ENCODE measurements around the gene GCM1. TPM values are rescaled to one million over a fixed set of nuclear protein-coding genes. Genes with fewer than 3 reads are reported as not detected.

GCM1 gene
- total RNA-seq, 4 donors from 2014 or later = not detected

GRCh38 chr6:53130569-53131290 lies 17.9 kb downstream of the GCM1 start:
- H3K27me3 ChIP-seq = no peaks in the 10 kb centered on the region
- intact Hi-C loops (cut with DNase I) = no loop called here
- no peaks in the 10 kb centered on the region for H3K9me3 ChIP-seq
- TF ChIP-seq CTCF (IDR thresholded peaks at IDR 0.05) (no peak), POLR2A (IDR thresholded peaks at IDR 0.05) (no peak)
- DNase-seq = no peak
- H3K4me1 ChIP-seq = no peaks in the 10 kb centered on the region
- H3K4me3 ChIP-seq (replicated peaks in 1 of 3) = no peak overlapping the region
- 87 to 92% methylated on average over 6 of the region's 6 CpGs for WGBS, 2 donors
- no peaks in the 10 kb centered on the region for H3K36me3 ChIP-seq
- H3K27ac ChIP-seq = no peak overlapping the region

- TF ChIP-seq POLR2A (IDR thresholded peaks at IDR 0.05) (no peak), CTCF (IDR thresholded peaks at IDR 0.05) (no peak)
- DNase-seq = no peak
- H3K4me3 ChIP-seq (replicated peaks in 1 of 3) = no peak overlapping the region
- intact Hi-C loops (cut with DNase I) = no loop called here
- WGBS, 2 donors = 90 to 91% methylated on average over 5 of the region's 5 CpGs
- H3K9me3 ChIP-seq = no peaks in the 10 kb centered on the region
- no peak overlapping the region for H3K27ac ChIP-seq
- no peaks in the 10 kb centered on the region for H3K4me1 ChIP-seq
- no peaks in the 10 kb centered on the region for H3K27me3 ChIP-seq
- no peaks in the 10 kb centered on the region for H3K36me3 ChIP-seq
These were observed 19.8 kb downstream of the GCM1 start for GRCh38 chr6:53128842-53129241.

GRCh38 chr6:53125276-53125675 lies 23.4 kb downstream of the GCM1 start:
- no peak overlapping the region for H3K4me3 ChIP-seq (replicated peaks in 1 of 3)
- no peaks in the 10 kb centered on the region for H3K4me1 ChIP-seq
- DNase-seq = no peak
- TF ChIP-seq POLR2A (IDR thresholded peaks at IDR 0.05) = no peak
- TF ChIP-seq CTCF (IDR thresholded peaks at IDR 0.05) = no peak
- no peak overlapping the region for H3K27ac ChIP-seq
- H3K27me3 ChIP-seq = no peaks in the 10 kb centered on the region
- intact Hi-C loops (cut with DNase I) = no loop called here
- WGBS, 2 donors = 94 to 97% methylated on average over 4 of the region's 4 CpGs
- H3K9me3 ChIP-seq = no peaks in the 10 kb centered on the region
- no peaks in the 10 kb centered on the region for H3K36me3 ChIP-seq

GRCh38 chr6:53124131-53124800 lies 24.4 kb downstream of the GCM1 start:
- H3K4me3 ChIP-seq (replicated peaks in 1 of 3) = no peak overlapping the region
- WGBS, 2 donors = 94 to 95% methylated on average over 10 of the region's 10 CpGs
- no peak overlapping the region for H3K27ac ChIP-seq
- no peaks in the 10 kb centered on the region for H3K27me3 ChIP-seq
- no peaks in the 10 kb centered on the region for H3K36me3 ChIP-seq
- no peaks in the 10 kb centered on the region for H3K4me1 ChIP-seq
- no peak for DNase-seq
- intact Hi-C loops (cut with DNase I) = no loop called here
- TF ChIP-seq POLR2A (IDR thresholded peaks at IDR 0.05) (no peak), CTCF (IDR thresholded peaks at IDR 0.05) (no peak)
- H3K9me3 ChIP-seq = no peaks in the 10 kb centered on the region

- H3K27ac ChIP-seq = no peak overlapping the region
- no peaks in the 10 kb centered on the region for H3K27me3 ChIP-seq
- H3K4me1 ChIP-seq = no peaks in the 10 kb centered on the region
- DNase-seq = no peak
- no peak overlapping the region for H3K4me3 ChIP-seq (replicated peaks in 1 of 3)
- no peaks in the 10 kb centered on the region for H3K9me3 ChIP-seq
- WGBS, 2 donors = 69 to 70% methylated on average over 4 of the region's 4 CpGs
- intact Hi-C loops (cut with DNase I) = no loop called here
- TF ChIP-seq POLR2A (IDR thresholded peaks at IDR 0.05) = no peak
- TF ChIP-seq CTCF (IDR thresholded peaks at IDR 0.05) = no peak
- no peaks in the 10 kb centered on the region for H3K36me3 ChIP-seq
These were observed 28.8 kb downstream of the GCM1 start for GRCh38 chr6:53119772-53120409.

All from thyroid gland (tissue), 4 donors.